Natural killer cell (primary cell): ENCODE results near the gene LDLRAP1. TPM values are rescaled to one million over a fixed set of nuclear protein-coding genes. Genes with fewer than 3 reads are reported as not detected.

Experiments used
- ATAC-seq, 3 donors: fragments of 150-1000 bp in 2 of 3; fragments of 200-7000 bp in 1 of 3; cut with Tn5 transposase; 1 replicate in 1 of 3; 2 replicates in 2 of 3; pipeline ENCODE4 v1.10.0; 2021; ENCODE audit warnings: mild to moderate bottlenecking in 2 of 3, moderate library complexity in 2 of 3
- DNase-seq, 2 donors: peaks; one replicate each; pipeline versions ENCODE4 v3.0.0 to v3.0.0-alpha.2; 2013 to 2021; ENCODE audit warnings: mixed read lengths in 1 of 2
- H3K27ac ChIP-seq: one replicate; pipeline ENCODE4 v1.5.1; 2013; ENCODE audit warnings: mild to moderate bottlenecking, low read length
- H3K27me3 ChIP-seq: one replicate; pipeline ENCODE4 v1.6.1; 2013; ENCODE audit warnings: low read length; ENCODE audit not compliant: control insufficient read depth, insufficient read depth
- H3K36me3 ChIP-seq: one replicate; pipeline ENCODE4 v1.6.1; 2013; ENCODE audit warnings: low read length; ENCODE audit not compliant: control insufficient read depth, insufficient read depth
- H3K4me1 ChIP-seq: one replicate; pipeline ENCODE4 v1.6.1; 2013; ENCODE audit warnings: low read length; ENCODE audit not compliant: control insufficient read depth, insufficient read depth
- H3K4me3 ChIP-seq: one replicate; pipeline ENCODE4 v1.5.1; 2013; ENCODE audit warnings: low read length
- H3K9me3 ChIP-seq: one replicate; pipeline ENCODE4 v1.6.1; 2013; ENCODE audit warnings: low read length; ENCODE audit not compliant: control insufficient read depth, insufficient read depth
- H3K27ac Mint-ChIP-seq, 2 donors: one replicate each; pipeline ENCODE4 v1.8.0; 2022; ENCODE audit warnings: mild to moderate bottlenecking in 2 of 2, mixed read lengths in 2 of 2, moderate library complexity in 1 of 2
- H3K27me3 Mint-ChIP-seq, 2 donors: one replicate each; pipeline ENCODE4 v1.8.0; 2022; ENCODE audit warnings: low read depth in 2 of 2, mixed read lengths in 2 of 2
- H3K36me3 Mint-ChIP-seq: one replicate; pipeline ENCODE4 v1.8.0; 2022; ENCODE audit warnings: mixed read lengths
- H3K4me1 Mint-ChIP-seq, 2 donors: one replicate each; pipeline ENCODE4 v1.8.0; 2022; ENCODE audit warnings: mixed read lengths in 2 of 2
- H3K4me3 Mint-ChIP-seq: one replicate; pipeline ENCODE4 v1.8.0; 2022; ENCODE audit warnings: mild to moderate bottlenecking, moderate library complexity, mixed read lengths
- H3K9me3 Mint-ChIP-seq, 2 donors: one replicate each; pipeline ENCODE4 v1.8.0; 2022; ENCODE audit warnings: mixed read lengths in 2 of 2
- CTCF ChIP-seq: fragments of 200-600 bp; IDR thresholded peaks from one replicate; pipeline ENCODE4 v1.8.0; 2022; ENCODE audit warnings: antibody characterized with exemption
- WGBS: methylation state at CpG from one replicate; pipeline ENCODE4 v1.1.7; 2013; ENCODE audit warnings: missing lambda C conversion rate; ENCODE audit not compliant: insufficient coverage; 5-methylcytosine and 5-hydroxymethylcytosine counted together
- intact Hi-C: fragments of 100-400 bp; cut with micrococcal nuclease; formaldehyde crosslinking; loops from one replicate; pipeline ENCODE4 v1.14.2; 2022
- total RNA-seq, 4 donors: library from RNA; stranded (reverse); fragments of 120-200 nt in 1 of 4; gene quantifications; one replicate each; pipeline versions ENCODE4 v1.2.3 to v1.2.4, GENCODE V29; 2013 to 2022

LDLRAP1 gene
- total RNA-seq, 3 donors from 2014 or later (not counting 1 experiment from before 2014, with no cell fraction given) = 25.2 to 34.0 (median 27.4) TPM

- H3K9me3 Mint-ChIP-seq = no peaks in the 10 kb centered on the region
- 11% methylated on average over 66 of the region's 66 CpGs for WGBS
- no peaks in the 10 kb centered on the region for H3K36me3 ChIP-seq
- H3K27me3 Mint-ChIP-seq = peaks cover 0 to 4% of the 10 kb centered on the region in 2 donors
- TF ChIP-seq CTCF = no peak
- no peak for ATAC-seq
- H3K4me1 ChIP-seq = peaks cover 55% of the 10 kb centered on the region
- H3K27me3 ChIP-seq = no peaks in the 10 kb centered on the region
- H3K4me3 Mint-ChIP-seq = peak overlapping the region; percentile 77
- H3K9me3 ChIP-seq = no peaks in the 10 kb centered on the region
- DNase-seq = peak; percentile 26 to 38
- intact Hi-C loops = loop anchor here (5.0 to 10.0 kb wide), 2 partner anchors 84 to 177 kb away; no protein-coding TSS in a partner anchor
- peak overlapping the region in 1 of 2 donors; percentile 50 for H3K27ac Mint-ChIP-seq
- H3K4me1 Mint-ChIP-seq = peaks cover 50 to 59% of the 10 kb centered on the region in 2 donors
- H3K36me3 Mint-ChIP-seq = no peaks in the 10 kb centered on the region
- H3K27ac ChIP-seq = no peak overlapping the region
- H3K4me3 ChIP-seq = peak overlapping the region; percentile 51
Measured at GRCh38 chr1:25617625-25618432, 74.4 kb downstream of the LDLRAP1 start.

- peaks cover 55% of the 10 kb centered on the region for H3K4me1 ChIP-seq
- H3K36me3 ChIP-seq = no peaks in the 10 kb centered on the region
- WGBS = 95% methylated on average over 4 of the region's 4 CpGs
- Mint-ChIP-seq H3K4me3 (peak overlapping the region; percentile 77), H3K4me1 (peaks cover 55 to 59% of the 10 kb centered on the region in 2 donors), H3K27me3 (peaks cover 0 to 4% of the 10 kb centered on the region in 2 donors), H3K27ac (peak overlapping the region in 1 of 2 donors; percentile 50), H3K36me3 (no peaks in the 10 kb centered on the region), H3K9me3 (no peaks in the 10 kb centered on the region)
- intact Hi-C loops = loop anchor here (5.0 to 10.0 kb wide), 2 partner anchors 84 to 176 kb away; no protein-coding TSS in a partner anchor
- H3K27ac ChIP-seq = no peak overlapping the region
- DNase-seq (peak in 1 of 2 donors; percentile 31), ATAC-seq (no peak)
- H3K4me3 ChIP-seq = no peak overlapping the region
- H3K9me3 ChIP-seq = no peaks in the 10 kb centered on the region
- TF ChIP-seq CTCF = no peak
- no peaks in the 10 kb centered on the region for H3K27me3 ChIP-seq
Measured at GRCh38 chr1:25618433-25618808, 75.0 kb downstream of the LDLRAP1 start.

Other genes starting within 250 kb of the LDLRAP1 start
- gene TMEM50A, start 205.3 kb upstream of the LDLRAP1 start, total RNA-seq = 100 to 1,000 TPM in 2 of 3 donors, 10 to 100 TPM in 1; 99.9 to 117 (median 107) TPM
- not detected for gene RHCE, start 122.8 kb upstream of the LDLRAP1 start, total RNA-seq
- 10 to 100 TPM; 15.9 to 19.6 (median 16.9) TPM for gene MACO1, start 112.7 kb upstream of the LDLRAP1 start, total RNA-seq
- 1 to 10 TPM; 3.6 to 7.5 (median 7.1) TPM for gene MAN1C1, start 73.2 kb downstream of the LDLRAP1 start, total RNA-seq